GM21619 (cell line): ENCODE results near the gene MRTFA.
"Not testable (repeated sequence)": the region's sequence is repeated elsewhere in the genome, so short reads cannot be mapped to it uniquely, and the experiment has no call there.

ENCODE experiments used
- ATAC-seq: cut with Tn5 transposase; IDR thresholded peaks from one replicate; pipeline ENCODE4 v1.9.1; 2021; ENCODE audit not compliant: unreplicated experiment

MRTFA gene

GRCh38 chr22:40636380-40637182 is at the start of gene MRTFA:
MRTFA (minus strand) TSS chr22:40636719.
- peak; percentile 86 for ATAC-seq

GRCh38 chr22:40685406-40685805 is 48.9 kb upstream of the MRTFA start:
- no peak for ATAC-seq

- ATAC-seq: no peak
These were observed 48.2 kb upstream of the MRTFA start for GRCh38 chr22:40684728-40685127.

GRCh38 chr22:40681451-40681850 is 44.9 kb upstream of the MRTFA start:
- ATAC-seq: no peak

GRCh38 chr22:40680819-40681183 is 44.3 kb upstream of the MRTFA start:
- ATAC-seq: no peak

GRCh38 chr22:40679964-40680818 is 43.7 kb upstream of the MRTFA start:
- ATAC-seq: no peak

GRCh38 chr22:40679249-40679963 is 42.9 kb upstream of the MRTFA start, which contains the start of gene MCHR1:
MCHR1 (plus strand) TSS chr22:40679484; CDS start chr22:40679653, 169 bp downstream.
- ATAC-seq: no peak

- no peak for ATAC-seq
These were observed 42.2 kb upstream of the MRTFA start for GRCh38 chr22:40678493-40679248.

GRCh38 chr22:40676644-40677043 is 40.1 kb upstream of the MRTFA start:
- no peak for ATAC-seq

GRCh38 chr22:40676166-40676565 is 39.6 kb upstream of the MRTFA start:
- not testable (repeated sequence) for ATAC-seq

GRCh38 chr22:40674274-40674673 is 37.8 kb upstream of the MRTFA start:
- ATAC-seq: no peak

GRCh38 chr22:40673017-40673416 is 36.5 kb upstream of the MRTFA start:
- no peak for ATAC-seq

GRCh38 chr22:40671796-40672360 is 35.4 kb upstream of the MRTFA start:
- no peak for ATAC-seq

GRCh38 chr22:40671369-40671768 is 34.9 kb upstream of the MRTFA start:
- ATAC-seq: no peak

- ATAC-seq: no peak
These were observed 33.5 kb upstream of the MRTFA start for GRCh38 chr22:40670058-40670457.

- no peak for ATAC-seq
These were observed 32.3 kb upstream of the MRTFA start for GRCh38 chr22:40668611-40669411.

- ATAC-seq: no peak
These were observed 29.8 kb upstream of the MRTFA start for GRCh38 chr22:40666151-40666848.

GRCh38 chr22:40665312-40665711 is 28.8 kb upstream of the MRTFA start:
- ATAC-seq: no peak

- ATAC-seq: no peak
These were observed 25.2 kb upstream of the MRTFA start for GRCh38 chr22:40661671-40662070.
